BE2C (cell line): ENCODE data around the gene CHMP4B.

Experiments
- DNase-seq: peaks from one replicate; pipeline ENCODE4 v3.0.0-alpha.2; 2020
- H3K27me3 ChIP-seq: fragments of 250-450 bp; sonication (Bioruptor Pico); 2 replicates; pipeline ENCODE4 v1.5.1; 2020; ENCODE audit warnings: mild to moderate bottlenecking
- H3K36me3 ChIP-seq: fragments of 250-450 bp; sonication (Bioruptor Pico); 2 replicates; pipeline ENCODE4 v1.5.1; 2020; ENCODE audit warnings: mild to moderate bottlenecking
- H3K4me1 ChIP-seq: fragments of 250-450 bp; sonication (Bioruptor Pico); 2 replicates; pipeline ENCODE4 v1.5.1; 2020
- H3K4me3 ChIP-seq: 2 replicates; pipeline ENCODE4 v1.5.1; 2011; ENCODE audit warnings: low read depth, low read length
- H3K9me3 ChIP-seq: fragments of 250-450 bp; sonication (Bioruptor Pico); 2 replicates; pipeline ENCODE4 v1.5.1; 2020
- TF ChIP-seq, protein P1 (sequence below): IDR thresholded peaks from 2 replicates; pipeline ENCODE4 v1.5.1; 2012; ENCODE audit warnings: mild to moderate bottlenecking, low read depth, low read length

CHMP4B gene

DNA sequence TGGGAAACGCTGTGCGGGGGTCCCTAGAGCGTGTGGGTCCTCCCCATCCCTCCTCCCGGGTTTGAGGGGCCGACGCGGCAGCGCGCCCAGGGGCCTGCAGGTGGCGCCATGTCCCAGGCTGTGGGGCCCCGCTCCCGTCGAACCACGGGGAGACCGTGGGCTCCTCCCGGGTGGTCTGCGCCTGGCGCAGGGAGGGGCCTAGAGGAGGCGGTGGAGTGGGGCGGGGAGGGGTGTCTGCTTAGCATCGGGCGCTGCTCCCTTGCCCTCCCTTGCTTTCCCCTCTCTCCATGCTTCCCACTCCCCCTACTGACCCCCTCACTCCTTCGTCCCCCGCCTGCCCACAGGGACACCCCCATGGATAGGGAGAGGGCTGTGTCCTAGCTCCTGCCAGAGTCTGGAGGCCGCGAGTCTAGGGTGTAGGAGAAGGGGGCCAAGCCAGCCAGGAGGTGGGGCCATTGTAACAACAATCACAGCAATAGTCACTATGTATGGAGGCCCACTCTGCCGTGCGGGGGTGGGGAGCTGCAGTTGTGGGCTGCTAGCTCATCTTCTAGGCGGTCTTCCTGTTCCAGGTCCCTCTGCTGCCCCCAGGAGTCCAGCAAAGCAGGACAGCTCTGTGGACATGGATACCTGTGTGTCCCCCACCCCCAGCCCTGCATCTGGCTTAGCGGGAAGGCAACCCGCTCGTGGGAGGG is 51.7 kb downstream of the CHMP4B start:
- Histone ChIP-seq H3K4me1 (peaks cover 24% of the 10 kb centered on the region), H3K27me3 (no peaks in the 10 kb centered on the region), H3K4me3 (peak overlapping the region; percentile 41), H3K36me3 (no peaks in the 10 kb centered on the region), H3K9me3 (no peaks in the 10 kb centered on the region)
- DNase-seq = peak; percentile 87
- TF ChIP-seq, protein P1, sequence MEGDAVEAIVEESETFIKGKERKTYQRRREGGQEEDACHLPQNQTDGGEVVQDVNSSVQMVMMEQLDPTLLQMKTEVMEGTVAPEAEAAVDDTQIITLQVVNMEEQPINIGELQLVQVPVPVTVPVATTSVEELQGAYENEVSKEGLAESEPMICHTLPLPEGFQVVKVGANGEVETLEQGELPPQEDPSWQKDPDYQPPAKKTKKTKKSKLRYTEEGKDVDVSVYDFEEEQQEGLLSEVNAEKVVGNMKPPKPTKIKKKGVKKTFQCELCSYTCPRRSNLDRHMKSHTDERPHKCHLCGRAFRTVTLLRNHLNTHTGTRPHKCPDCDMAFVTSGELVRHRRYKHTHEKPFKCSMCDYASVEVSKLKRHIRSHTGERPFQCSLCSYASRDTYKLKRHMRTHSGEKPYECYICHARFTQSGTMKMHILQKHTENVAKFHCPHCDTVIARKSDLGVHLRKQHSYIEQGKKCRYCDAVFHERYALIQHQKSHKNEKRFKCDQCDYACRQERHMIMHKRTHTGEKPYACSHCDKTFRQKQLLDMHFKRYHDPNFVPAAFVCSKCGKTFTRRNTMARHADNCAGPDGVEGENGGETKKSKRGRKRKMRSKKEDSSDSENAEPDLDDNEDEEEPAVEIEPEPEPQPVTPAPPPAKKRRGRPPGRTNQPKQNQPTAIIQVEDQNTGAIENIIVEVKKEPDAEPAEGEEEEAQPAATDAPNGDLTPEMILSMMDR = peak; percentile 83

DNA sequence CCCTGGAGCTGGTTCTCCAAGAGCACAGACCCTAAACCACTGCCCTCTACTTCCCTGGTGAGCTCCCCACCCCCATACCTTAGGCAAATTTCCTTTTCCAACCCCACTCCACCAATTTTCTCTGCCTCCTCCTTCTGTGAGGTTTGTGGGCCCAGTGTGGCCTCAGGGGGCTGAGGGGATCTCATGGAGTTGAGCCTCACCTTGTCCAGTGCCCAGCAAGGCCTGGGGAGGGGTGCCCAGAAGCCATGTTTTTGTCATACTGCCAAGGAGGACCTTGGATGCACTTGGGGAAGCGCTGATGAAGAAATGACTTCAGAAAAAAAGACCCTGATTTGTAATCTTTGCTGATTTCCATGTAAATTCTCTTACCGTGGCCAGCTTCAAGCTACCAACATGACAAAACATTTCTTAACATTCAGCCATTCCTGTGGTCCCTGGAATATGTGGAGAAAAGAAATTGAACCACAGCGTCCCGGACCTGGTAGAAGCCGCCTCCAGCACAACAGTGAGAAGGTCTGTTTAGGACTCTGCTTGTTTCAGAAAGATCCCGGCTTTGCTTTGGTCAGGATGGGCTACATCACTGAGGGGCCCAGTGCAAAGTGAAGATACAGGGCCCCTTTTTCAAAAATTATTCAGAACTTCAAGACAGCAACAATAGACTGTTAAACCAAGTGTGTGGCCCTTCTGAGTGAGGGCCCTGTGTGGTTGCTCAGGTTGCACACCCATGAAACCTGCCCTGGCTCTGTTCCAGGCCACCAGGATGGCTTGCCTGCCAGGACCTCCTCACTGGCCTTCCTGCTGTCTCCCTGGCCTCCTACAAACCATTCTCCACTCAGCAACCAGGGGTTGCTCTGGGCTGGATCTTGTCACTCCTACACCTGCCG is 52.5 kb downstream of the CHMP4B start:
- TF ChIP-seq, protein P1 = no peak
- H3K9me3 ChIP-seq = no peaks in the 10 kb centered on the region
- no peaks in the 10 kb centered on the region for H3K27me3 ChIP-seq
- H3K36me3 ChIP-seq = no peaks in the 10 kb centered on the region
- peaks cover 24% of the 10 kb centered on the region for H3K4me1 ChIP-seq
- H3K4me3 ChIP-seq = no peak overlapping the region
- DNase-seq = peak; percentile 34

DNA sequence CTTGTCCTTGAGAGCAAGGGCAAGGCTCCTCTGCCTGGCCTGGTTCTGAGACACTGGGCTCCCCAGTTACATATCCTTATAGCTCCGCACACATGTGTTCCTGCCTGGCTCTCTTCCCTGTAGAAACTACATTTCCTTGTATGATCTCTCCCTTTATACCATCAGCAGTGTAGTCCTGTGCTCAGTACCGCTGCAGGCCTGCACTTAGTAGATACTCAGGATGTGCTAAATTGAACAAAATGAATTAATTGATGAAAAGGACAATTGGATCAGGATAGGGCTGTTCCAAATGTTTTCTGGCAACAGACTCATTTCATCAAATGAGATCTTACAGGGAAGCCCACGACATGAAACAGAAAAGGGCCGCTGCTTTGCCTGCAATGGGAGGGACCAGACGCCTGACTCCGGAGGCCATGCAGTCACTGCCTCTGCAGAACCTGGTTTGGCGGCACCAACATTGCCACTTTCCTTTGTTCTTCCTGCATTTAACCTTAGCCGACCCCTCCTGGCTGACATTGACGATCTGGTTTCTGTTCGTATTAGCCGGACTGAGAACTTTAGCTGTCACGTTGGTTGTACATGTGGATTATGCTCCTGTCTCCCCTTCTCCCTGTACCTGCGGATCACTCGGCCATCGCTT is 53.3 kb downstream of the CHMP4B start:
- Histone ChIP-seq H3K36me3 (no peaks in the 10 kb centered on the region), H3K9me3 (no peaks in the 10 kb centered on the region), H3K27me3 (no peaks in the 10 kb centered on the region), H3K4me3 (no peak overlapping the region), H3K4me1 (peaks cover 20% of the 10 kb centered on the region)
- TF ChIP-seq, protein P1 = no peak
- DNase-seq = peak; percentile 77

DNA sequence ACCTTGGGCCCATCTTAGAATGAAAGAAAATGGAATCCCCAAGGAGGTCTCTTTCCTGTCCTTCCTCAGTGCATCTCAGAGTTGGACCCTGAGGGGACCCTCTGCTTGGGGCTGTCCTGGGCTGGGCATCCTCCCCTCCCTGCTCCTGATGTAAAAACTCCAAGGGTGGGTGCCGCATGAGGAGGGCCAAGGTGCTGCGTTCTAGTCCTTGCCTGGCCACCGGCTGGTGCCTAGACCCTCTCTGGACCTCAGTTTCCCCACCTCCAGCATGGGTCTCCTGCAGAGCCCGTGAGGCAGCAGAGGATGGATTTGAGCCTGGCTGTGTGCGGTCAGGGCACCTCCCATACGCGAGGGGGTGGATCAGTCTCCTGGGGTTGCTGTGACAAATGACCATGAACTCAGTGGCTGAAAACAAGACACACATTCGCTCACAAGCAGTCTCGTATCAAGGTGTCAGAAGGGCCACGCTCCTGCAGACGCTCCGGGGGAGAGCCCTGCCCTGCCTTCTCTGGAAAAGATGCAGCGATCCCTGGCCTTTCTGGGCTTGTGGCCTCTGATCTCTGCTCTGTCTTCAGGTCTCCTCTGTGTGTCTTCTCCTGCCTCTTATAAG is 54.7 kb downstream of the CHMP4B start:
- Histone ChIP-seq H3K27me3 (no peaks in the 10 kb centered on the region), H3K36me3 (no peaks in the 10 kb centered on the region), H3K4me1 (peaks cover 20% of the 10 kb centered on the region), H3K4me3 (no peak overlapping the region), H3K9me3 (no peaks in the 10 kb centered on the region)
- TF ChIP-seq, protein P1 = no peak
- DNase-seq = no peak

DNA sequence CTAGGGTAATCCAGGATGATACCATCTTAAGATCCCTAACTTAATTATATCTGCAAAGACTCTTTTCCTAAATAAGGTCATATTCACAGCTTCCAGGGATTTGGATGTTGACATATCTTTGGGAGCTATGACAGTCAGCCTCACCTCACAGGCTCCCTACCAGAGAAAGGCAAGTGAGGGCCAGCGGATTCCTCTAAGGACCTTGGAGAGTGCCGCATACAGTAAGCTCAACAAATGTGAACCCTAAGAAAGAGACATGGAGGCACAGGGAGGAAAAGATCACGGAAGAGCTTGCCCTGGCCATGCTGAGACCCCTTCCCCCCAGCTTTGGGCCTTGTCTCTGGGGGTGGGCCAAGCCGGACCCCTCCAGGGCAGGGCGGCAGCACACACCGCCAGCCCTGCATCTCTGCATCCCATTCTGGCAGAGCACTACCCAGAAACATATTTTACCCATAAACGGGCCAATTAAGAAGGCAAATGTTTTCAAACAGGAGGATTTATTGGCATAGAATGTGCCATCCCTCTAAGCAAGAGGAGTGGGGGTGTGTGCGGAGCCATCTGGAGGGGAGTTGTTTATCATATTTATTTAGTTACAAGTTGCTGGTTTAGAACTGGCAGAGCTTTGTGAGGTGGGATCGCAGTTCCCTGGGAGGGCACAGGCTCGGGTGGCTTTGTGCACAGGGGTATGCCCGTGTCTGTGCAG is 55.4 kb downstream of the CHMP4B start:
- TF ChIP-seq, protein P1 = no peak
- Histone ChIP-seq H3K36me3 (no peaks in the 10 kb centered on the region), H3K4me1 (peaks cover 20% of the 10 kb centered on the region), H3K4me3 (no peak overlapping the region), H3K27me3 (no peaks in the 10 kb centered on the region), H3K9me3 (no peaks in the 10 kb centered on the region)
- no peak for DNase-seq
